GM13976 (cell line): ENCODE measurements around the gene CUEDC1.

Experiments
- DNase-seq: peaks from one replicate; pipeline ENCODE4 v3.0.0; 2012; ENCODE audit warnings: low spot score
- in situ Hi-C: fragments of 300-500 bp; cut with MboI; formaldehyde crosslinking; loops from one replicate; pipeline ENCODE4 v1.12.0; 2022; ENCODE audit warnings: low sequenced_read_pairs, mixed read lengths, inconsistent platforms; ENCODE audit not compliant: unreplicated experiment
- TF ChIP-seq, protein P1 (sequence below): IDR thresholded peaks from 2 replicates; pipeline ENCODE4 v1.5.1; 2012; ENCODE audit warnings: borderline replicate concordance, mild to moderate bottlenecking; ENCODE audit not compliant: insufficient read depth; ENCODE audit errors: extremely low read depth, missing control alignments, control extremely low read depth

CUEDC1 gene

DNA sequence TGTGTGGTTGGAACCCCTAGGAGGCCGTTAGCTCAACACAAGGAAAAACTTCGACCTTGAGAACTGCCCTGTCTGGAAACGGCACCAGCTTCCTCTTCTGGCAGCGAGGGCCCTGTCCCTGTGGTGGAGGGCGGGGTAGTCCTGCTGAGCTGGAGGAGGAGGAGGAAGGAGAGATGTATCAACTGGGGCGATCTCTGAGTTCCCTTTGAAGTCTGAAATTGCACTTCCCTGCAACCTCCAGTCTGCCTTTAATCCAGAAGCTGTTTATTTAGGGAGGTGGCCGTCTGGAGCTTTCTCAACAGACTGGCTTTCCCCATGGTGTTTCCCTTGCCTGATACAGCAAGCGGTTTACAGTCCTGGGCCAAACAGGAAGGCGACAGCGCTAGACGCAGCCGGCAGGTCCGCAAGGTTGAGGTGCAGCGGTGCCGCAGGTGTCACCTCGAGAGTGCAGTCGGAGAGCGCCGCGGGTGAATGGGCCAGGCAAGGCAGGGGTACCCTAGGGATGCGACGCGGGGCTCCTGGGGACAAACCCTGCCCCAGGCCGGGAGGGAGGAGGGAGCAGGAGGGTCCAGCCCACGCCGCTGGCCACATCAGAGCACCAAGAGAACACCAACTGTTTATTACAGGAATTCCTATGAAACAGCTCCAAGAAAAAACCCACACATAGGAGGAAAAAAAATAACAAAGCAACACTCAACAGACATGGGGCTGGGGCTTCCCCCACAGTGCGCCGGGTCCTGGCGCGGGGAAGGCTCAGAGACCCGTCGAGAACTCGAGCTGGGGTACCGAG lies 94.0 kb downstream of the CUEDC1 start:
- TF ChIP-seq, protein P1, sequence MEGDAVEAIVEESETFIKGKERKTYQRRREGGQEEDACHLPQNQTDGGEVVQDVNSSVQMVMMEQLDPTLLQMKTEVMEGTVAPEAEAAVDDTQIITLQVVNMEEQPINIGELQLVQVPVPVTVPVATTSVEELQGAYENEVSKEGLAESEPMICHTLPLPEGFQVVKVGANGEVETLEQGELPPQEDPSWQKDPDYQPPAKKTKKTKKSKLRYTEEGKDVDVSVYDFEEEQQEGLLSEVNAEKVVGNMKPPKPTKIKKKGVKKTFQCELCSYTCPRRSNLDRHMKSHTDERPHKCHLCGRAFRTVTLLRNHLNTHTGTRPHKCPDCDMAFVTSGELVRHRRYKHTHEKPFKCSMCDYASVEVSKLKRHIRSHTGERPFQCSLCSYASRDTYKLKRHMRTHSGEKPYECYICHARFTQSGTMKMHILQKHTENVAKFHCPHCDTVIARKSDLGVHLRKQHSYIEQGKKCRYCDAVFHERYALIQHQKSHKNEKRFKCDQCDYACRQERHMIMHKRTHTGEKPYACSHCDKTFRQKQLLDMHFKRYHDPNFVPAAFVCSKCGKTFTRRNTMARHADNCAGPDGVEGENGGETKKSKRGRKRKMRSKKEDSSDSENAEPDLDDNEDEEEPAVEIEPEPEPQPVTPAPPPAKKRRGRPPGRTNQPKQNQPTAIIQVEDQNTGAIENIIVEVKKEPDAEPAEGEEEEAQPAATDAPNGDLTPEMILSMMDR = no peak
- peak; percentile 55 for DNase-seq
- in situ Hi-C loops = no loop called here

DNA sequence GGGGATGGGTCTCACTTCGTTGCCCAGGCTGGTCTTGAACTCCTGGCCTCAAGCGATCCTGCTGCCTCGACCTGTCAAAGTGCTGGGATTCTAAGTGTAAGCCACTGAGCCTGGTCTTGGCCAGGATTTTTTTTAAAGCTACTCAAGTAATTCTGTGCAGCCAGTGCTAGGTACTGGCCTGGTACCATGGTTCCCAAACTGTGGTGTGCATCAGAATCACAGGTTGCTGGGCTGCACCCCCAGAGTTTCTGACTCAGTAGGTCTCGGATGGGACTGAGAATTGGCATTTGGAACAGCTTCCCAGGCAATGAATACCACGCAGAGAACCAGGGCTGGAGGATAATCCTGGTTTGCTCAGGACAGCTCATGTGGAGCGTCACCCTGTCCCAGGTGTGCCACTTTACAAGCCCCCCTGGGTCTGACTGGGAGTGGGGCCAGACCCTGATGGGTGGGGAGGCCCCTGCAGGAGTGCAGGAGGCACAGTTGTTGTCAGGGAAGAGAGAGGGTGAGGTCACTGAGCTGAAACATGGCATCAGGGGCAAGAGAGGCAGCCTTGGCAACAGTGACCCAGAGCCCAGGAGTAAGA lies 94.7 kb downstream of the CUEDC1 start:
- in situ Hi-C loops = no loop called here
- TF ChIP-seq, protein P1 = no peak
- no peak for DNase-seq

DNA sequence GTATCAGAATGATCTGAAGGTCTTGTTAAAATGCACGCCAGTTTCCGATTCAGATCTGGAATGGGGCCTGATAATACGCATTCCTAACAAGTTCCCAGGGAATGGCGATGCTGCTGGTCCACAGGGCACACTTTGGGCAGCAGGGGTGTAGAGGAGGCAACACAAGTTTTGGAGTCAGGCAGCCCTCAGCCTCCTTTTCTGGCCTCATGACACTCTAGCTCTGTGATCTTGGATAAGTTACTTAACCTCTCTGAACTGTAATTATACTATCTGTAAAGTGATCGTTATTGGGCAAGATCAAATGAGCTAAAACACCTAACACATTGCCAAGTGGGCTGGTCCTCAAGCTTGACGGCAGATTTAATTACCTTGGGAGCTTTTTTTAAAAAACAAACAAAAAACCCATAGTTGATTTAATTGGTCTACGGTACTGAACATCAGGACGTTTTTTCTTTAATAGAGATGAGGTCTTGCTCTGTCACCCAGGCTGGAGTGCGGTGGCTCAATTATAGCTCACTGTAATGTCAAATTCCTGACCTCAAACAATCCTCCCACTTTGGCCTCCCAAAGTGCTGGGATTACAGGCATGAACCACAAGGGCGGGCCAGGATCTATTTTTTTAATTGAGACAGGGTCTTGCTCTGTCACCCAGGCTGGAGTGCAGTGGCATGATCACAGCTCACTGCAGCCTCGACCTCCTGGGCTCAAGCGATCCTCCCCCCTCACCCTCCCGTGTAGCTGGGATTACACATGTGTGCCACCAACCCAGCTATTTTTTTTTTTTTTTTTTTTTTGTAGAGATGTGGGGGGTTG lies 95.4 kb downstream of the CUEDC1 start:
- in situ Hi-C loops = loop anchor here (5.0 to 10.0 kb wide), 2 partner anchors 137 to 255 kb away; no protein-coding TSS in a partner anchor
- TF ChIP-seq, protein P1 = no peak
- no peak for DNase-seq

DNA sequence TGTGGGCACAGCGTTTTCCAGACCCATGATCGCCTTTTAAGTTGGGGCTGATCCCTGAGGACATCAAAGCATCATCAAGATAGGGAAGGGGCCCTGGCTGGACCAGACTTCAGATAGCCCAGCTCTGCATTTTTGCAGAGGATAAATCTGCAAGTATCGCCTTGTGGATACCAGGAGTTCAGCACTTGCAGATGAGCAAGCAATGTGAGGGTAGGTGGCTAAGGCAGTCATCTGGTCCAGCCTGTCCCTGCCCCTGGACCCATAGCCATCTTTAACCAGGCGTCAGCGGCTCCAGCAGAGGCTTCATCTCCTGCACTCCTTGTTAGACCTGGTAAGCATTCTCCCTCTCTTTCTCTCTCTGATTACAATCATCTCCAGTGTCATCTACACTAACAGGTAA lies 96.4 kb downstream of the CUEDC1 start:
- TF ChIP-seq, protein P1 = no peak
- in situ Hi-C loops = loop anchor here (5.0 to 10.0 kb wide), 2 partner anchors 138 to 256 kb away; no protein-coding TSS in a partner anchor
- DNase-seq = no peak

DNA sequence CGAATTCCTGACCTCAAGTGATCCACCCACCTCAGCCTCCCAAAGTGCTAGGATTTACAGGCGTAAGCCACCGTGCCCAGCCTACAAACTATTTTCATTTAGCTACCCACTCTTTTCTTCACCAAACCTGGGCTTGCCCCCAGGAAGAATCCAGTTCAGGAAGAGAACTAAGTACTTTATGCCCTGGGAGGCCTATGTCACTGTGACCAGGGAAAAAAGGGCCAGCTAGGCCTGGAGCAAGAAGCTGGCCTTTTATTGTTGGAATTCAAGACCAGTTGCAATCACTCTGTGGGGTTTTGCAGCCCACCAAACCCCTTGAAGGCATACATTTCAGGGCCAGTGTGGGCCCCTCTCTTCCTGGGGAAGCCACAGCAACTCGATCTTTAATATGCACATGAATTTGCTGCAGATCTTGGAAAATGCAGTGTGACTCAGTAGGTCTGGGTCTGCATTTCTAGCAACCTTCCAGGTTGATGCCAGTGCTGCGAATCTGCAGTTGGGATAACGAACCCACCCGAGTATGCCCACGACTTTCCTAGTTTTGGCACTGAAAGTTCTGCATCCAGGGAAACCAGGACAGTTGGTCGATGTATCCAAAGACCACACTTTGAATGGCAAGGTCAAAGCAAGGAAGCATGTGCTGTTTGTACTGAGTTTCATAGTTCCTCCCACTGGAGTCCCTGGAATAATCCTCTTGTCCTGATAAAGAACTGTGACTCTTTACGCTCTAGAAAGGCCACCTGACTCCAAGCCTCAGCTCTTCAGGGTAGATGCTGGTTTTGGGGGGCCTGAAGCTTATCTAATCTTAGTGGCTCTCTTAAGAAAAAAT lies 98.2 kb downstream of the CUEDC1 start:
- TF ChIP-seq, protein P1 = no peak
- DNase-seq = no peak
- in situ Hi-C loops = loop anchor here (5.0 to 10.0 kb wide), 2 partner anchors 140 to 258 kb away; no protein-coding TSS in a partner anchor
